HepG2 (cell line): ENCODE results near the gene DNAJC4. TPM values are rescaled to one million over a fixed set of nuclear protein-coding genes. Genes with fewer than 3 reads are reported as not detected.

Experiments used
- ARID4A ChIP-seq: sonication (generic); formaldehyde crosslinking; IDR thresholded peaks from 2 replicates; pipeline ENCODE4 v1.5.0; 2020; ENCODE audit warnings: mild to moderate bottlenecking, missing genetic modification reagents, borderline replicate concordance
- ATM ChIP-seq: fragments of 450-650 bp; IDR thresholded peaks from 2 replicates; pipeline ENCODE4 v1.7.1; 2017; ENCODE audit warnings: mild to moderate bottlenecking, borderline replicate concordance
- DRAP1 ChIP-seq: IDR thresholded peaks from 2 replicates; pipeline ENCODE4 v1.6.1; 2016; ENCODE audit warnings: missing genetic modification reagents, missing compliant biosample characterization
- ELF1 ChIP-seq: sonication (generic); formaldehyde crosslinking; IDR thresholded peaks from 2 replicates; pipeline ENCODE4 v1.4.0; 2020; ENCODE audit warnings: missing genetic modification reagents
- HDAC2 ChIP-seq: sonication (generic); formaldehyde crosslinking; IDR thresholded peaks from 2 replicates; pipeline ENCODE4 v1.4.0; 2020; ENCODE audit warnings: missing genetic modification reagents
- HIC2 ChIP-seq: sonication (generic); formaldehyde crosslinking; IDR thresholded peaks from 2 replicates; pipeline ENCODE4 v1.9.0; 2022; ENCODE audit warnings: low read depth, missing genetic modification reagents
- HOMEZ ChIP-seq: IDR thresholded peaks from 2 replicates; pipeline ENCODE4 v1.6.1; 2016; ENCODE audit warnings: low read depth
- KLF12 ChIP-seq: sonication (generic); formaldehyde crosslinking; IDR thresholded peaks from 2 replicates; pipeline ENCODE4 v1.4.0; 2020; ENCODE audit warnings: missing genetic modification reagents, borderline replicate concordance
- MZF1 ChIP-seq: sonication (generic); formaldehyde crosslinking; IDR thresholded peaks from 2 replicates; pipeline ENCODE4 v1.8.1; 2023; ENCODE audit warnings: mild to moderate bottlenecking, missing genetic modification reagents, borderline replicate concordance
- POLR2AphosphoS5 ChIP-seq: IDR thresholded peaks from 2 replicates; pipeline ENCODE4 v1.6.1; 2012; ENCODE audit warnings: low read depth, low read length
- SNRNP70 ChIP-seq: fragments of 200-400 bp; formaldehyde crosslinking; IDR thresholded peaks from 2 replicates; pipeline ENCODE4 v1.6.1; 2017; ENCODE audit warnings: mild to moderate bottlenecking, low read depth, low read length, moderate library complexity
- TMF1 ChIP-seq: sonication (generic); formaldehyde crosslinking; IDR thresholded peaks from 2 replicates; pipeline ENCODE4 v1.8.1; 2022; ENCODE audit warnings: low read depth, missing genetic modification reagents
- TRAFD1 ChIP-seq: sonication (generic); formaldehyde crosslinking; IDR thresholded peaks from 2 replicates; pipeline ENCODE4 v1.5.1; 2020; ENCODE audit warnings: missing genetic modification reagents, mild to moderate bottlenecking, borderline replicate concordance
- ZBTB7A ChIP-seq: sonication (generic); formaldehyde crosslinking; IDR thresholded peaks from 2 replicates; pipeline ENCODE4 v1.8.0; 2022; ENCODE audit warnings: mild to moderate bottlenecking, missing genetic modification reagents
- ZFP90 ChIP-seq: sonication (generic); formaldehyde crosslinking; IDR thresholded peaks from 2 replicates; pipeline ENCODE4 v1.8.0; 2022; ENCODE audit warnings: missing genetic modification reagents, mild to moderate bottlenecking, inconsistent platforms, borderline replicate concordance
- ZNF280B ChIP-seq: sonication (generic); formaldehyde crosslinking; IDR thresholded peaks from 2 replicates; pipeline ENCODE4 v1.5.0; 2020; ENCODE audit warnings: missing genetic modification reagents, mild to moderate bottlenecking, borderline replicate concordance
- ZNF850 ChIP-seq: sonication (generic); formaldehyde crosslinking; conservative IDR thresholded peaks from 2 replicates; pipeline ENCODE4 v1.9.0; 2021; ENCODE audit warnings: mild to moderate bottlenecking, missing genetic modification reagents
- polyA plus RNA-seq, 8 experiments: library from polyadenylated mRNA; depleted of rRNA in 3 of 8; stranded (reverse) in 7 of 8; unstranded in 1 of 8; fragments of >200 nt; fragmentation: Illumina TruSeq in 4 of 8; extraction: Trizol in 4 of 8; gene quantifications; 2 replicates each; pipeline versions ENCODE4 v1.2.1 to v1.2.3, GENCODE V29; 2011 to 2016; ENCODE audit warnings: low read depth in 4 of 8, missing spikeins in 1 of 8, mixed read lengths in 1 of 8; ENCODE audit not compliant: insufficient read depth in 1 of 8
- total RNA-seq, 5 experiments: library from RNA; depleted of rRNA; stranded (reverse); fragments of >200 nt; fragmentation: Illumina TruSeq; extraction: Trizol; gene quantifications; 2 replicates each; pipeline ENCODE4 v1.2.3, GENCODE V29; 2016; ENCODE audit warnings: low read depth in 1 of 5

Gene DNAJC4
- total and polyA plus RNA-seq, 2 of the 13 experiments (the other 11 are each of a cell fraction or from before 2014, with no cell fraction given): 10.3 to 60.8 TPM

- TF ChIP-seq ZFP90: peak; percentile 34; the same call in 1 of the 2 replicates
- TF ChIP-seq ARID4A (CRISPR knock-in tag): peak; percentile 52; the same call in 1 of the 2 replicates
- TF ChIP-seq DRAP1 (CRISPR knock-in tag): 0 out of 2 replicates have a peak, but pooled peaks have one; percentile 39
- TF ChIP-seq TMF1: 0 out of 2 replicates have a peak, but pooled peaks have one; percentile 0
- TF ChIP-seq HIC2: 0 out of 2 replicates have a peak, but pooled peaks have one; percentile 20
- TF ChIP-seq ZNF280B: 0 out of 2 replicates have a peak, but pooled peaks have one; percentile 16
- TF ChIP-seq ZBTB7A (CRISPR knock-in tag): no peak
- TF ChIP-seq ATM: no peak
- TF ChIP-seq ELF1 (CRISPR knock-in tag): peak; percentile 46
- peak; percentile 31; the same call in 1 of the 2 replicates for TF ChIP-seq HDAC2 (CRISPR knock-in tag)
- no peak for TF ChIP-seq HOMEZ (CRISPR knock-in tag)
- TF ChIP-seq POLR2AphosphoS5: no peak
- no peak for TF ChIP-seq MZF1 (CRISPR knock-in tag)
- no peak for TF ChIP-seq TRAFD1 (CRISPR knock-in tag)
- TF ChIP-seq ZNF850 (CRISPR knock-in tag): no peak; the same call in none of the 2 replicates
- TF ChIP-seq SNRNP70: no peak
- TF ChIP-seq KLF12 (CRISPR knock-in tag): peak; percentile 49; the same call in 1 of the 2 replicates
Observed at GRCh38 chr11:64226507-64227051, 3.8 kb upstream of the DNAJC4 start (continued).
